HEK293 (cell line): ENCODE results near the gene MTCL3.

Source experiments
- HIC1 ChIP-seq: fragments of 450-650 bp; formaldehyde crosslinking; IDR thresholded peaks from 2 replicates; pipeline ENCODE4 v1.5.1; 2016; ENCODE audit warnings: missing biosample characterization, missing genetic modification characterization
- HOXC10 ChIP-seq: sonication (generic); formaldehyde crosslinking; IDR thresholded peaks from 2 replicates; pipeline ENCODE4 v1.8.1; 2023; ENCODE audit warnings: mild to moderate bottlenecking, missing genetic modification reagents
- HOXD13 ChIP-seq: sonication (generic); formaldehyde crosslinking; IDR thresholded peaks from 2 replicates; pipeline ENCODE4 v1.8.0; 2022; ENCODE audit warnings: missing genetic modification reagents, borderline replicate concordance
- IKZF3 ChIP-seq: fragments of 450-650 bp; IDR thresholded peaks from 2 replicates; pipeline ENCODE4 v1.5.0; 2018; ENCODE audit warnings: missing biosample characterization, mild to moderate bottlenecking, missing genetic modification characterization, moderate library complexity
- KLF1 ChIP-seq: fragments of 450-650 bp; formaldehyde crosslinking; IDR thresholded peaks from 2 replicates; pipeline ENCODE4 v1.5.1; 2016; ENCODE audit warnings: missing biosample characterization, missing genetic modification characterization
- KLF16 ChIP-seq: fragments of 450-650 bp; formaldehyde crosslinking; IDR thresholded peaks from 2 replicates; pipeline ENCODE4 v1.5.1; 2017; ENCODE audit warnings: missing biosample characterization, missing genetic modification characterization
- KLF17 ChIP-seq: fragments of 450-650 bp; formaldehyde crosslinking; IDR thresholded peaks from 2 replicates; pipeline ENCODE4 v1.5.1; 2016; ENCODE audit warnings: missing biosample characterization, missing genetic modification characterization
- KLF7 ChIP-seq: fragments of 450-650 bp; formaldehyde crosslinking; IDR thresholded peaks from 2 replicates; pipeline ENCODE4 v1.5.1; 2016; ENCODE audit warnings: missing biosample characterization, missing genetic modification characterization, borderline replicate concordance
- OSR2 ChIP-seq: fragments of 450-650 bp; formaldehyde crosslinking; IDR thresholded peaks from 2 replicates; pipeline ENCODE4 v1.5.1; 2016; ENCODE audit warnings: missing biosample characterization, missing genetic modification characterization
- ZBTB20 ChIP-seq: fragments of 450-650 bp; formaldehyde crosslinking; IDR thresholded peaks from 2 replicates; pipeline ENCODE4 v1.5.1; 2016; ENCODE audit warnings: missing biosample characterization, missing genetic modification characterization
- ZBTB6 ChIP-seq: fragments of 450-650 bp; formaldehyde crosslinking; IDR thresholded peaks from 2 replicates; pipeline ENCODE4 v1.5.1; 2017; ENCODE audit warnings: missing biosample characterization, missing genetic modification characterization
- ZBTB7A ChIP-seq: fragments of 450-650 bp; formaldehyde crosslinking; IDR thresholded peaks from 2 replicates; pipeline ENCODE4 v1.5.1; 2016; ENCODE audit warnings: low read depth, missing biosample characterization, missing genetic modification characterization
- ZEB2 ChIP-seq: fragments of 450-650 bp; formaldehyde crosslinking; IDR thresholded peaks from 2 replicates; pipeline ENCODE4 v1.5.1; 2016; ENCODE audit warnings: missing biosample characterization, missing genetic modification characterization
- ZFP37 ChIP-seq: fragments of 450-650 bp; formaldehyde crosslinking; IDR thresholded peaks from 2 replicates; pipeline ENCODE4 v1.5.1; 2016; ENCODE audit warnings: missing biosample characterization, missing genetic modification characterization
- ZIC2 ChIP-seq: fragments of 450-650 bp; formaldehyde crosslinking; IDR thresholded peaks from 2 replicates; pipeline ENCODE4 v1.5.1; 2016; ENCODE audit warnings: missing biosample characterization, missing genetic modification characterization
- ZNF132 ChIP-seq: fragments of 450-650 bp; formaldehyde crosslinking; IDR thresholded peaks from 2 replicates; pipeline ENCODE4 v1.5.1; 2017; ENCODE audit warnings: missing biosample characterization, missing genetic modification characterization, borderline replicate concordance
- ZNF146 ChIP-seq: fragments of 450-650 bp; formaldehyde crosslinking; IDR thresholded peaks from 2 replicates; pipeline ENCODE4 v1.5.1; 2016; ENCODE audit warnings: missing biosample characterization, missing genetic modification characterization
- ZNF16 ChIP-seq: fragments of 450-650 bp; formaldehyde crosslinking; IDR thresholded peaks from 2 replicates; pipeline ENCODE4 v1.5.1; 2016; ENCODE audit warnings: low read depth, missing biosample characterization, missing genetic modification characterization
- ZNF174 ChIP-seq: fragments of 450-650 bp; formaldehyde crosslinking; IDR thresholded peaks from 2 replicates; pipeline ENCODE4 v1.5.0; 2017; ENCODE audit warnings: missing biosample characterization, mild to moderate bottlenecking, missing genetic modification characterization
- ZNF184 ChIP-seq: fragments of 450-650 bp; IDR thresholded peaks from 2 replicates; pipeline ENCODE4 v1.5.1; 2018; ENCODE audit warnings: missing biosample characterization, mild to moderate bottlenecking, missing genetic modification characterization
- ZNF202 ChIP-seq: fragments of 450-650 bp; formaldehyde crosslinking; IDR thresholded peaks from 2 replicates; pipeline ENCODE4 v1.5.1; 2016; ENCODE audit warnings: missing biosample characterization, missing genetic modification characterization, borderline replicate concordance
- ZNF214 ChIP-seq: fragments of 450-650 bp; formaldehyde crosslinking; IDR thresholded peaks from 2 replicates; pipeline ENCODE4 v1.5.1; 2017; ENCODE audit warnings: missing biosample characterization, mild to moderate bottlenecking, missing genetic modification characterization, borderline replicate concordance
- ZNF221 ChIP-seq: fragments of 450-650 bp; formaldehyde crosslinking; IDR thresholded peaks from 2 replicates; pipeline ENCODE4 v1.5.1; 2017; ENCODE audit warnings: missing biosample characterization, missing genetic modification characterization, borderline replicate concordance
- ZNF239 ChIP-seq: fragments of 450-650 bp; formaldehyde crosslinking; IDR thresholded peaks from 2 replicates; pipeline ENCODE4 v1.5.1; 2016; ENCODE audit warnings: missing biosample characterization, missing genetic modification characterization
- ZNF350 ChIP-seq: fragments of 450-650 bp; formaldehyde crosslinking; IDR thresholded peaks from 2 replicates; pipeline ENCODE4 v1.5.0; 2017; ENCODE audit warnings: missing biosample characterization, mild to moderate bottlenecking, missing genetic modification characterization
- ZNF37A ChIP-seq: fragments of 450-650 bp; IDR thresholded peaks from 2 replicates; pipeline ENCODE4 v1.5.1; 2018; ENCODE audit warnings: missing biosample characterization, missing genetic modification characterization
- ZNF544 ChIP-seq: fragments of 450-650 bp; formaldehyde crosslinking; IDR thresholded peaks from 2 replicates; pipeline ENCODE4 v1.5.0; 2017; ENCODE audit warnings: missing biosample characterization, missing genetic modification characterization
- ZNF600 ChIP-seq: fragments of 450-650 bp; formaldehyde crosslinking; IDR thresholded peaks from 2 replicates; pipeline ENCODE4 v1.5.1; 2016; ENCODE audit warnings: missing biosample characterization, missing genetic modification characterization
- ZNF629 ChIP-seq: fragments of 450-650 bp; formaldehyde crosslinking; IDR thresholded peaks from 2 replicates; pipeline ENCODE4 v1.5.1; 2017; ENCODE audit warnings: missing biosample characterization, missing genetic modification characterization
- ZNF645 ChIP-seq: fragments of 450-650 bp; formaldehyde crosslinking; IDR thresholded peaks from 2 replicates; pipeline ENCODE4; 2016; ENCODE audit warnings: missing biosample characterization, missing genetic modification characterization
- ZNF692 ChIP-seq: fragments of 450-650 bp; formaldehyde crosslinking; IDR thresholded peaks from 2 replicates; pipeline ENCODE4 v1.5.1; 2016; ENCODE audit warnings: missing biosample characterization, missing genetic modification characterization
- ZNF701 ChIP-seq: fragments of 450-650 bp; formaldehyde crosslinking; IDR thresholded peaks from 2 replicates; pipeline ENCODE4 v1.5.1; 2016; ENCODE audit warnings: missing biosample characterization, missing genetic modification characterization
- ZNF776 ChIP-seq: fragments of 450-650 bp; formaldehyde crosslinking; IDR thresholded peaks from 2 replicates; pipeline ENCODE4 v1.5.0; 2017; ENCODE audit warnings: missing biosample characterization, missing genetic modification characterization, borderline replicate concordance
- ZNF785 ChIP-seq: fragments of 450-650 bp; formaldehyde crosslinking; IDR thresholded peaks from 2 replicates; pipeline ENCODE4 v1.5.1; 2016; ENCODE audit warnings: missing biosample characterization, missing genetic modification characterization
- ZNF792 ChIP-seq: fragments of 450-650 bp; formaldehyde crosslinking; IDR thresholded peaks from 2 replicates; pipeline ENCODE4 v1.5.1; 2016; ENCODE audit warnings: missing biosample characterization, missing genetic modification characterization
- ZSCAN30 ChIP-seq: fragments of 450-650 bp; IDR thresholded peaks from 2 replicates; pipeline ENCODE4 v1.5.1; 2018; ENCODE audit warnings: missing biosample characterization, mild to moderate bottlenecking, missing genetic modification characterization, moderate library complexity

MTCL3 gene

GRCh38 chr6:127515234-127515793, 3.8 kb downstream of the MTCL3 start (continued):
- no peak for TF ChIP-seq ZNF776
- no peak for TF ChIP-seq ZNF37A
- TF ChIP-seq ZNF701, result no peak
- TF ChIP-seq ZNF239, result no peak
- no peak for TF ChIP-seq ZNF184
- no peak for TF ChIP-seq KLF1 (tag by site-specific recombination)
- peak; percentile 80; the same call in 1 of the 2 replicates for TF ChIP-seq OSR2 (tag by site-specific recombination)
- no peak for TF ChIP-seq ZNF16 (tag by site-specific recombination)
- TF ChIP-seq ZNF645 (tag by site-specific recombination), result no peak
- no peak for TF ChIP-seq ZBTB7A (tag by site-specific recombination)
- peak; percentile 25; the same call in 1 of the 2 replicates for TF ChIP-seq ZBTB20 (tag by site-specific recombination)
- TF ChIP-seq ZNF792, result no peak
- no peak for TF ChIP-seq ZNF629 (tag by site-specific recombination)
- no peak for TF ChIP-seq ZNF600 (tag by site-specific recombination)
- TF ChIP-seq ZNF785 (tag by site-specific recombination), result no peak
- no peak for TF ChIP-seq ZFP37 (tag by site-specific recombination)
- TF ChIP-seq ZNF174, result no peak
- TF ChIP-seq IKZF3 (tag by site-specific recombination), result peak; percentile 63; the same call in 1 of the 2 replicates
- no peak for TF ChIP-seq HOXC10 (CRISPR knock-in tag)
- TF ChIP-seq HOXD13 (CRISPR knock-in tag), result no peak
- TF ChIP-seq ZNF350 (tag by site-specific recombination), result no peak
- TF ChIP-seq ZNF202 (tag by site-specific recombination), result 0 out of 2 replicates have a peak, but pooled peaks have one; percentile 42
- peak; percentile 63; the same call in 1 of the 2 replicates for TF ChIP-seq ZBTB6 (tag by site-specific recombination)
- 0 out of 2 replicates have a peak, but pooled peaks have one; percentile 16 for TF ChIP-seq KLF17
- no peak for TF ChIP-seq ZNF132 (tag by site-specific recombination)
- peak; percentile 65; the same call in 1 of the 2 replicates for TF ChIP-seq HIC1 (tag by site-specific recombination)
- no peak for TF ChIP-seq KLF16 (tag by site-specific recombination)
- TF ChIP-seq ZNF146 (tag by site-specific recombination), result no peak
- TF ChIP-seq ZEB2 (tag by site-specific recombination), result no peak
- no peak for TF ChIP-seq ZNF692 (tag by site-specific recombination)
- no peak for TF ChIP-seq ZNF214 (tag by site-specific recombination)
- TF ChIP-seq ZSCAN30 (tag by site-specific recombination), result 0 out of 2 replicates have a peak, but pooled peaks have one; percentile 9
- TF ChIP-seq ZIC2 (tag by site-specific recombination), result peak; percentile 21; the same call in 1 of the 2 replicates
- TF ChIP-seq KLF7 (tag by site-specific recombination), result no peak
- TF ChIP-seq ZNF544 (tag by site-specific recombination), result no peak
- no peak for TF ChIP-seq ZNF221
